KBM-7 (cell line): ENCODE data around the gene GBX1.
A peak's percentile ranks its signal among the peaks of the same experiment; 100 is the strongest.

Source experiments
- DNase-seq: peaks from one replicate; pipeline ENCODE4 v3.0.0-alpha.2; 2015
- in situ Hi-C: fragments of 300-500 bp; cut with MboI; formaldehyde crosslinking; loops from 2 replicates; pipeline ENCODE4 v1.14.3; 2020; ENCODE audit warnings: low sequenced_read_pairs, low pct_unique_long_range_greater_than_20kb, mixed read lengths

Gene GBX1

GRCh38 chr7:151132461-151133205, 34.9 kb downstream of the GBX1 start:
- no peak for DNase-seq
- in situ Hi-C loops, result no loop called here

- in situ Hi-C loops, result no loop called here
These were observed 35.8 kb downstream of the GBX1 start for GRCh38 chr7:151131592-151132293.

GRCh38 chr7:151131224-151131591, 36.3 kb downstream of the GBX1 start:
- in situ Hi-C loops, result no loop called here
- DNase-seq, result no peak

More at GRCh38 chr7:151131592-151132293, 35.8 kb downstream of the GBX1 start:
- DNase-seq, result no peak

DNA sequence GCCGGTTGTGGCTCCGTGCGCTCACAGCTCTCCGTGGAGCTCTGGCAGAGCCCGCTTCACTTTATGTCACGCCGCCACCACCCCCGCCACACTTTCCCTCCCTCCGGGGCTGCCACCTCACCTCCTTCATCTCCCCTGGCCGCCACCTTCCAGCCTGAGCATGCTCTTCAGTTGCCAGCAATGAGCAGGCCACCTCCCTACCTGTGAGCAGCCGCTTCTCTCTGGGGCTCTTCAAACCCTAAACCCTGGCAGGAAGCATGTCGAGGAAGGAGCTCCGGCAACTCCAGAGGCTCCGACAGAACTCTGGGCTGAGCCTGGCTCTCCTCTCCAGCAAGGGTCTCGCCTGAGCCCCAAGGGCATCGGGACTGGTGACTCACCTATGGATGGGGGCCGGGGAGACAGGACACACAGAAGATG, 36.7 kb downstream of the GBX1 start:
- no peak for DNase-seq
- in situ Hi-C loops, result no loop called here

DNA sequence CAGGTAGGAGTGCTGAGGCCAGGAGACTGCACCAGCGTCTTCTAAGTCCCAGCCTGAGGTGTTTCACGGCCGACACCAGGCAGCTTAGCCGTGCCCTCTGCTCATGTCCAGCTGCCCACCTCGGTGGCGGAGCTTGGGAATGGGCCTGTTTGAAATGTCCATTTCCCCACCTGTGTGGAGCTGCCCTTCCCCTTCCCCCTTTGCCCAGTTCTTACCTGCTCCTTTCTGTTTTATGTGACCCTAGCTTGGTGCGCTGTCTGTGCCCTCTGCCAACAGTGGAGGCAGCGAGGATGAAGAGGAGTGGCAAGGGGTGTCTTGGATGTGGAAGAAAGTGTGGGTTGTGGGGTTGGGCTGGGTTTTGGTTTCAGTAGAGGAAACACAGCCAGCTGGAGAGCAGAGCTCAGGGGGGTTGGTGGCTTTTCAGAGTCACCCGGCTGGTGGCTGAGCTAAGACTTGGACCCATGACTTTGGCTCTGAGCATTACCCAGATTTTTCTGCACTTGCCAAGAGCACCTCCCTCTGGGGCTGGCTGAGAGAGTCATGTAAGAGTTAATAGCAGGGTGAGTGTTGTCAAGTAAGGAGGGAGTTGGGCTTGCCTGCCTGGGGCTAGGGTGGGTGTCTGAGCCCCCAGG, 37.4 kb downstream of the GBX1 start:
- no peak for DNase-seq
- in situ Hi-C loops, result no loop called here

DNA sequence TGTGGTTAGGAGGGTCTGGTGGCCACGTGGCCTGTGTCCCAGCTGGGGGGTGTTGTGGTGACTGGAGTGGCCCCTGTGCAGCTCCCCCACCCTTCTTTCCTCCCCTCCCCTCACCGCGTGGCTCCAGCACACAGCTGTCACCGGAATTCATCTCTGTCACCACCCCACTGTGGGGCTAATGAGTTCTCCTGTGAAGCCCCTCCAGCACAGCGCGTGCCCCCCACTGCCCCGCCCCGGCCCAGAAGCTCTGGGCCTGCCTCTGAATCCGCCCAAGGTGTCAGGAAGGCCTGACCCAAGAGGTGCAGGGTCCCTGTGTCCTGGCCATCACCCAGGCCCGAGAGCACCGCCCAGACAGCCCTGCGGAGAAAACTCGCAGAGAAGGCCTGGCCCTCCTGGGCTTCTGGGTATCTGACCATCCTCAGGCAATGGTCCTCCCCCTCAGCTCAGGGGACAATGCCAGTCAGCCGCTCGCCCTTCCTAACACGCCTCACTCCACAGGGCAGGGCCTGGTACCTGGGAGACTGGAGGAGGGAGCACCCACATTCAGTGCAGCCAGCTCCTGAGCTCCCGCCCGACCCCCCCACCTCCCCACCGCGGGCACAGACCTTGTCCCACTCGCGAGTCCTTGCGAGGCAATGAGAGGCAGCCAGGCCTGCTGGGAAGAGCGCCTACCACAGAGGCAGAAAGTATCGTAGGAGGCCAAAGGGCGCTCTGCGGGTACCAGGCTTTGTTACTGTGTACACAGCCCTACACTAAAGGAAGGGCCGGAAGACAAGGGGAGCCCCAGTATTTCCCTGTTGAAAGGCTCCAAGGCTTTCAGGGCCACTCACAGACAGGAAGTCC, 38.2 kb downstream of the GBX1 start:
- in situ Hi-C loops, result no loop called here
- no peak for DNase-seq

- no peak for DNase-seq
- in situ Hi-C loops, result no loop called here
These were observed 38.8 kb downstream of the GBX1 start for GRCh38 chr7:151128716-151129115.

- no peak for DNase-seq
- in situ Hi-C loops, result no loop called here
These were observed 39.4 kb downstream of the GBX1 start for GRCh38 chr7:151128144-151128543.

DNA sequence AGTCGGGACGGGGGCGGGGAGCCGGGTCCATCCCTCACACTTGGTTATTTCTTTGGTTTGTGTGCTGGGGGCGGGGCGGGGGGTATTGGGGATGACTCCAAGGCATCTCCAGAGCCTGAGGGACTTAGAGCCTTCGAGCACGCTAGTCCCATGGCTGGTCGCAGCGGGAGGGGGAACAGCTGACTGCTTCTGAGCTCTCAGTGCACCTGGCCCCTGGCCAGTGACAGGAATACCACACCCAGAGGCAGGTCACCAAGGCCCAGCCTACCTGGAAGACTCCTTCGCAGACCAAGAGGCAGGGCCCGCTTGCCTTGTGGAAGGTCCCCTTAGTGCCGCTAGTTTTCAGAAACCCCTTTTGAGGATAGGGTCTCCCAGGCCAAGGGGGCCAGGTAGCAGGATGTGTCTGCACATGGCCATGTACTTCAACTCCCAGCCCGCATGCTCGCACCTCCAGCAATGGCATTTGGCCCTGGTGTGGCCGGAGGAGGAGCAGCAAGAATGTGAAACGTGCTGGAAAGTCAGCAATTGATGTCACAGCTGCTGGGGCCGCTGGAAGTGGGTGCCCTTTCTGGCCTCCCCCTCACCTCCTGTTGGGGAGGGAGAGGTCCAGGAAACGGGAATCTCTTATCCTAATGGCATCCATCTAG, 40.9 kb downstream of the GBX1 start:
- in situ Hi-C loops, result no loop called here
- no peak for DNase-seq

DNA sequence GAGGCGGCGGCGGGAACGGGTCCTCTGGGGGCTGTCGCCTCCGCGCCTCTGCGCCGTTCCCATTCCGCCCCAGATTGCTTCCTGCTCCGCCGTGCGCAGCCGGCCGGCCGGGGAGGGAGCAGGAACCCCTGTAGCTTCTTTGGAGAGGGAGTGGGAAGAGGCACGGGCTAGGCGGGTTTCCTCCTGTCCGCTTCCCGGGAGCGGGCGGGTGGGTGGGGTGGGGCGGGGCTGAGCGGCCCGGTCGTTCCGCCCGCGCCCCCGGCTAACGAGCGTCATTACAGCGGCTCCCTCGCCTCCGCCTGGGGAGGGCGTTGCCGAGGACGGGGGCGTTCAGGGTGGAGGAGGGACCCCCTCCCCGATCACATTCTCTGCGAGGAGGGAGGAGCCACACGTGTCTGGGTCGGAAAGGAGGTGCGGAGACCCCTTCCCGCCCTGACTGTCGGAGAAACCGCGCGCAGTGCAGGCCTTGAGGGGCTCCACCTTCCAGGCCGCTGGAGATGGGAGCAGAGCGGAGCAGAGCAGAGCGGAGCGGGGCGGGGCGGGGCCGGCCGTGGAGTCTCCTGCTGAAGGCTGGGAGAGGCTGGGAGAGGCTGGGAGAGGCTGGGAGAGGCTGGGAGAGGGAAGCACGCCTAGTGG, 41.5 kb downstream of the GBX1 start:
- DNase-seq, result no peak
- in situ Hi-C loops, result no loop called here

DNA sequence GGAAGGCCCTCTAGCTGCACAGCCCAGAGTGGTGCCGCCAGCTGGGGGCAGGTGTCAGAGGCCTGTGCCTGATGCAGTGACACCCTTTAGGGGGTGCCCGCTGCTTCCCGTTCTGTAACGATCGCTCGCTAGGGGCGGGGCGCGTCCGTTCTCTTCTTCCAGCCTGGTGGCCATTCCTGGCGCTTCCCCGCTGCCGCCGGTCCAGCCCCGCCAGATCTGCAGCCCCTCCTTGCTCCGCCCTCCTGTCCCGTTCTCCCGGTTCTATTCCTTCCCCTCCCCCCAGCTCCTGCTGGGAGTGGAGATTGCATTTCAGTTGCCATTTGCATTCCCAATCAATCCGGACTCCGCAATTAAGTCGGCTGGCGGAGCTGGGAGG, 42.0 kb downstream of the GBX1 start:
- DNase-seq, result no peak
- in situ Hi-C loops, result no loop called here

DNA sequence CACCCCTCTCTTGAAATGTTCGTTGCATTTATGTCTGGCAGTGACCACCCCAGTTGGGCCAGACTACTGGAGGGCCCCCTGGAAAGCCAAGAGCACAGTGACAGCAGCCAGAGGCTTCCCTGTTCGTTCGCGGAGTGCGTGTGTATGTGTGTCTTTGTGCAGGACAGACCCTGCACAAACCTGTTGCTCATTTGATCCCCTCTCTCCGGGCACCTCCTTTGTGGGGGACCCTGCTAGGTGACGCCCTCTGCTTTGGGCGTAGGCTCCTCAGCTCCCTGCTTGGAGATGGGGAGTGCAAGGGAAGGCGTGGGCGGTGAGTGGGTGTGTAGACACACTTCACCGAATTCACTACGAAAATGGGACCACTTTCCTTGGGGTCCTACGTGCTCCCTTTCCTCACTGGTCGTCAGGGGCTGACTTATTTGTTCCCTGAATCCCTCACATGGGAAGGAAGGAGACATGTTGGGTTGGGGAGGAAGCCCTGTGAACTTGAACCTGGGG, 42.5 kb downstream of the GBX1 start:
- no peak for DNase-seq
- in situ Hi-C loops, result no loop called here

DNA sequence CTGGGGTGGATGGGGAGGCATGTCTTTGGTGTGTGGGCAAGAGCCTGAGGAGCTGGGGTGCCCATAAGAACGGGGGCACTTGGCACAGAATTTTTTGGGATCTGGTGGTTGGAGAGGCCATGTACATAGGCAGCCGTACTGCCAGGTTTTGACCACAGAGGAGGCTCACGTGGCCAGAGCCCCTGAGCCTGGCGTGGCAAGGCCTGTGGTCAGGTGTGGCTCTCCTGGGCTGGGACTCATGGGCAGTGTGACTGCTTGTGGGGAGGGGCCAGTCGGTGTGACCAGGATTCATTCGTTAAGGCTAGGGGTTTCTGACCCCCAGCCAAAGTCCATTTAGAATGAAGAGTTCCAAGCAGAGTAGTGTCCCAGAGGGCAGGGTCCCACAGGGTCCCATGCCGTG, 43.0 kb downstream of the GBX1 start:
- no peak for DNase-seq
- in situ Hi-C loops, result no loop called here

GRCh38 chr7:151123822-151124464, 43.6 kb downstream of the GBX1 start:
- in situ Hi-C loops, result no loop called here
- DNase-seq, result peak; percentile 79

GRCh38 chr7:151123158-151123821, 44.2 kb downstream of the GBX1 start:
- DNase-seq, result no peak
- in situ Hi-C loops, result no loop called here

- in situ Hi-C loops, result no loop called here
- DNase-seq, result no peak
These were observed 44.7 kb downstream of the GBX1 start for GRCh38 chr7:151122796-151123157.

DNA sequence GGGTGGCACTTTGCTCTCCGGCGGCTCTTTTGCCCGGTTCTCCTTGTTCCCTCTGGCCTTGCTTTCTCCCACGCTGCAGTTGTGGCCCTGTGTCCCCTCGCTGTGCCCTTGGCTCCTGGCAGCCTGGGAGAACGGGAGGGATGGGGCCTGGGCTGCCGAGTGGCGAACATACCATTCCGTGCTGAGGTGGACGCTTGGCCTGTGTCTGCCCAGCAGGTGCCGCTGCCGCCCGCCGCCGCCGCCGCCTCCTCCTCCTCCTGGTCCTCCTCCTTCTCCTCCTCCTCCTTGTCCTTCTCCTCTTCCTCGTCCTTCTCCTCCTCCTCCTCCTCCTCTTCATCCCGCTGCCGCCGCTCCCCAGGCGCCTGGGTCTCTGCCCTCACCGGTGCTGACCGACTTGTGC, 45.2 kb downstream of the GBX1 start:
- no peak for DNase-seq
- in situ Hi-C loops, result no loop called here
